ENCODE measurements around the gene SH2D3C. TPM values are rescaled to one million over a fixed set of nuclear protein-coding genes. Genes with fewer than 3 reads are reported as not detected.

SH2D3C gene
- total and polyA plus RNA-seq, 8 donors: 21.7 to 41.9 (median 32.6) TPM

DNA sequence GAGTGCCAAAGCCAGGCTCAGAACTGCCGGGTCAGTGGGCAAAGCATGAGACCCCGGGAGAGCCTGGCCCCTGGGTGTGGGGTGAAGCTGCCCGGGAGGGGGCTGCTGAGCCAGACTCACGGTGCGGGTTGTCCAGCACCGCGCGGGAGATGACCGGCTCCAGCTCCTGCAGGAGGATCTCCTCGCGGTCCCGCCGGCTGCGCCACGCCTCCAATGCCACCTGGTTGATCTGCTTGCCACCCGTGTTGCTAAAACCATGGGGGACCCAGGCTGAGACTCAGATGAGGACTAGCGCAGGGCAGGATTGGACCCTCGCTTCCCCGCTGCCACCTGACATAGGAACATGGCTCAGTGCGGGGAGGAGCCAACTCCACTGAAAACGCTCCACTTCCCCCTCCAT is 46.0 kb downstream of the SH2D3C start:
- H3K27me3 ChIP-seq: no peaks in the 10 kb centered on the region
- no peak for DNase-seq
- no peaks in the 10 kb centered on the region for H3K9me3 ChIP-seq
- no peak for ATAC-seq
- TF ChIP-seq, protein P1, sequence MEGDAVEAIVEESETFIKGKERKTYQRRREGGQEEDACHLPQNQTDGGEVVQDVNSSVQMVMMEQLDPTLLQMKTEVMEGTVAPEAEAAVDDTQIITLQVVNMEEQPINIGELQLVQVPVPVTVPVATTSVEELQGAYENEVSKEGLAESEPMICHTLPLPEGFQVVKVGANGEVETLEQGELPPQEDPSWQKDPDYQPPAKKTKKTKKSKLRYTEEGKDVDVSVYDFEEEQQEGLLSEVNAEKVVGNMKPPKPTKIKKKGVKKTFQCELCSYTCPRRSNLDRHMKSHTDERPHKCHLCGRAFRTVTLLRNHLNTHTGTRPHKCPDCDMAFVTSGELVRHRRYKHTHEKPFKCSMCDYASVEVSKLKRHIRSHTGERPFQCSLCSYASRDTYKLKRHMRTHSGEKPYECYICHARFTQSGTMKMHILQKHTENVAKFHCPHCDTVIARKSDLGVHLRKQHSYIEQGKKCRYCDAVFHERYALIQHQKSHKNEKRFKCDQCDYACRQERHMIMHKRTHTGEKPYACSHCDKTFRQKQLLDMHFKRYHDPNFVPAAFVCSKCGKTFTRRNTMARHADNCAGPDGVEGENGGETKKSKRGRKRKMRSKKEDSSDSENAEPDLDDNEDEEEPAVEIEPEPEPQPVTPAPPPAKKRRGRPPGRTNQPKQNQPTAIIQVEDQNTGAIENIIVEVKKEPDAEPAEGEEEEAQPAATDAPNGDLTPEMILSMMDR (IDR thresholded peaks at IDR 0.05): no peak
- peaks cover 0 to 30% of the 10 kb centered on the region in 2 donors for H3K36me3 ChIP-seq
- intact Hi-C loops (cut with DNase I): loop anchor here in 1 of 2 donors (5.0 kb wide), 1 partner anchor 140 kb away; no protein-coding TSS in a partner anchor
- peaks cover 6 to 24% of the 10 kb centered on the region in 2 donors for H3K4me1 ChIP-seq
- no peak overlapping the region for H3K4me3 ChIP-seq
- H3K27ac ChIP-seq: no peak overlapping the region

DNA sequence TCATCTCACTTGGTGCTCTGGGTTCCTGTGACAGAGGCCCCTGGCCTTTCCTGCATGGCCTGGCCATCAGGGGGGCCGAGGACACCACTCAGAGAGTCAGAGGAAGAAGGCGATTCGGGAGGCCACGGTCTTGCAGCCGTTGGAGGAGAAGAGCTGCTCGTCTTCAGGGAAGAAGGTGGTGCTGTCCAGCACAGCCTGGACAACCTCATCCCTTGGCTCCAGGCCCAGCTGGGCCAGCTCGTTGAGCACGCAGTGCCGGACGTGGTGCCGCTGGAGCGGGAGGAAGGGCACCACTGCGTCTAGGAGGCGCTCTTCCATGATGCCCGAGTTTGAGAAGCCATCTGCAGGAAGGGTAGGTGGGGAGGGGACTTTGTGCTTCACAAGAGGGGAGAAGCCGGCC is 46.5 kb downstream of the SH2D3C start:
- no peak for ATAC-seq
- H3K9me3 ChIP-seq: no peaks in the 10 kb centered on the region
- H3K27me3 ChIP-seq: no peaks in the 10 kb centered on the region
- TF ChIP-seq, protein P1 (IDR thresholded peaks at IDR 0.05): no peak
- no peak overlapping the region for H3K27ac ChIP-seq
- peaks cover 0 to 30% of the 10 kb centered on the region in 2 donors for H3K36me3 ChIP-seq
- intact Hi-C loops (cut with DNase I): loop anchor here in 1 of 2 donors (5.0 kb wide), 1 partner anchor 140 kb away; no protein-coding TSS in a partner anchor
- peaks cover 6 to 24% of the 10 kb centered on the region in 2 donors for H3K4me1 ChIP-seq
- no peak for DNase-seq
- H3K4me3 ChIP-seq: no peak overlapping the region

DNA sequence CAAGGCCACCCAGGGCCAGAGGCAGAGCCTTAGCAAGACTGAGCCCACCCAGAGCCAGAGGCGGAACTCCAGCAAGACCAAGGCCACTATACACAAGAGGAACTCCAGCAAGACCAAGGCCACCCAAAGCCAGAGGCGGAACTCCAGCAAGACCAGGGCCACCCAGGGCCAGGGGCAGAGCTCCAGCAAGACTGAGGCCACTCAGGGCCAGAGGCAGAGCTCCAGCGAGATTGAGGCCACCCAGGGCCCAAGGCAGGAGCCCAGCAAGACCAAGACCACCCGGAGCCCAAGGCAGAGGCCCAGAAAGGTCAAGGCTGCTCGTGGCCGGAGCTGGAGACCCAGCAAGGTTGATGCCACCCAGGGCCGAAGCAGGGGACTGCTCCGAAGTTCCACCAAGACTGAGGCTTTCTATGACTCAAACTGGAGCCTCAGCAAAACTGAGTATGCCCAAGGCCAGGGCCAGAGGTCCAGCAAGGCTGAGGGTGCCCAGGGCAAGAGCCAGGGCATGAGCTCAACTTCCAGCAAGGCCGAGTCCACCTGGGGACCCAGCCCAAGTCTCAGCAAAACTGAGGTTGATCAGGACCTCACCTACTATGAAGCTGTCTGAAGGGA is 47.6 kb downstream of the SH2D3C start:
- Histone ChIP-seq H3K27ac (no peak overlapping the region), H3K9me3 (no peaks in the 10 kb centered on the region), H3K4me1 (peaks cover 6 to 24% of the 10 kb centered on the region in 2 donors), H3K4me3 (no peak overlapping the region), H3K36me3 (peaks cover 0 to 30% of the 10 kb centered on the region in 2 donors), H3K27me3 (no peaks in the 10 kb centered on the region)
- ATAC-seq (no peak), DNase-seq (no peak)
- intact Hi-C loops (cut with DNase I): loop anchor here in 1 of 2 donors (5.0 kb wide), 1 partner anchor 139 kb away; no protein-coding TSS in a partner anchor
- TF ChIP-seq, protein P1 (IDR thresholded peaks at IDR 0.05): no peak

DNA sequence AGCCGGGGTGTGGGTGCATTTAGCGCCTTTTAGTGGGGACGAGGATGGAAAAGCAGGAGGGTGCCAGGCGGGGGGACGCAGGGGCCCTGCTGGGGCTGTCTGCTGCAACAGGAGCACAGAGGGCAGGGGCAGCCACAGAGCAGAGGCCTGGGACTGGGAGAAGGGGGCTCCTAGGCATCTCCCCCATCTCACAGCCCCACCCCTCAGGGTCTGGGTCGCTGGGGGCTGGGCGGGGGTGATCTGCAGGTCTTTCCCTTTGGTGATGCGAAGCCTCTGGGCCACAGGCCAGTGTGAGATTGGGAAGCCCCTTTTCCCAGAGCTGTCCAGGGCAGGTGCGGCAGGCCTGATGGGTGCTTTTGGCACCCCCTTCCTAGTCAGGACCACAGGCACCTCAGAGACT is 48.2 kb downstream of the SH2D3C start:
- Histone ChIP-seq H3K27ac (no peak overlapping the region), H3K27me3 (no peaks in the 10 kb centered on the region), H3K4me1 (peaks cover 6 to 18% of the 10 kb centered on the region in 2 donors), H3K9me3 (no peaks in the 10 kb centered on the region), H3K36me3 (peaks cover 0 to 30% of the 10 kb centered on the region in 2 donors), H3K4me3 (no peak overlapping the region)
- DNase-seq: no peak
- TF ChIP-seq, protein P1 (IDR thresholded peaks at IDR 0.05): no peak
- intact Hi-C loops (cut with DNase I): loop anchor here in 1 of 2 donors (5.0 kb wide), 1 partner anchor 138 kb away; no protein-coding TSS in a partner anchor
- no peak for ATAC-seq

DNA sequence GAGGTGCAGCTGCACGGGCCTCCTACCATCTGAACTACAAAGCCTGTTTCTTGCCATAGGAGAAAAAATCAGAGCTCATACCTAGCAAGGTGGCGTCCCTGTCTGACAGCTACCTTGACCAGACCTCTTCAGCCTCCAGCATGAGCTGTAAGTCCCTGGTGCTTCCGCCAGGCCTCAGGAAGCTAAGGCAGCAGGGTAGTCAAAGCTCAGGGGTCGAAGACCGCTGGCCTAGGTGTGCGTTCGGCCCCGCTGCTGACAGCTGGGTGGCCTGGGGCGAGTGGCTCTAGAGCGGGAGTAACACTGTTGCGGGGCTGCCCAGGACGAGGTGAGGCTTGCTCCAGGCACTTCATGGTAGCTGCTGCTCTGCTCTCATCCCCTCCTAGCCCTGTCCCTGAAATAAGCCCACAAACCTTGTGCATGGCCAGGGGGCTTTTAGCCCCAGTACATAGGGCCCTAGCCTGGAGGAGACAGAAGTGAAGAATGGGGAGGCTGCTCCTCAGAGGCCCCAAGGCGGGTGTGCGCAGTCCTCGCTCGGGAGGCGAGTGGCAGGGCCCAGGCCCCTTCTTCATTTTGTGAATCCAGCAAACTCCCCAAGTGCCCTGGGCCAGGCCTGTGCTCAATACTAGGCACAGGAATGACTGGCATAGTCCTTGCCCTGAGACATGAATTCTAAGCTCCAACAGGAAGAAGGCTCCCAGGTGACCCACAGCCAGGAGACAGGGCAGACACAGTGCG is 48.8 kb downstream of the SH2D3C start:
- TF ChIP-seq, protein P1 (IDR thresholded peaks at IDR 0.05): no peak
- no peak for ATAC-seq
- intact Hi-C loops (cut with DNase I): loop anchor here in 1 of 2 donors (5.0 kb wide), 1 partner anchor 137 kb away; no protein-coding TSS in a partner anchor
- Histone ChIP-seq H3K27ac (no peak overlapping the region), H3K4me3 (no peak overlapping the region), H3K27me3 (no peaks in the 10 kb centered on the region), H3K36me3 (peaks cover 0 to 30% of the 10 kb centered on the region in 2 donors), H3K9me3 (no peaks in the 10 kb centered on the region), H3K4me1 (peaks cover 9 to 21% of the 10 kb centered on the region in 2 donors)
- DNase-seq: no peak

Measured in left lung (tissue), 10 donors.